HG02973 (cell line): ENCODE data around the gene MXRA8.
A peak's percentile ranks its signal among the peaks of the same experiment; 100 is the strongest.

Source experiments
- ATAC-seq: cut with Tn5 transposase; IDR thresholded peaks from one replicate; pipeline ENCODE4 v1.9.1; 2021; ENCODE audit warnings: moderate library complexity; ENCODE audit not compliant: unreplicated experiment

MXRA8 gene

DNA sequence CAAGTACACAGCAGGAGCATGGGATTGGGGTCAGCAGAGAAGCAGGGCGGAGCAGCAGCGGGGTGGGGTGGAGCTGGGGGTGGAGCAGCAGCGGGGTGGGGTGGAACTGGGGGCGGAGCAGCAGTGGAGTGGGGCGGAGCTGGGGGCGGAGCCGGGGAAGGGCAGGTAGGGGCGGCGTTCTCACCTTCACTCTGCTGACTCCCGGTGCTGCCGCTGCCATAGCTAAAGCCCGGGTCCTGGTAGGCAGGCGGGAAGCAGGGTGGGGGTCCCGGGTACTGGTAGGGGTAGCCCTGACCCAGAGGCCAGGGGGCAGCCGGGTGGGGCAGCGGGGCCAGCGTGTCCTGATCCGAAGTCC lies 20.6 kb downstream of the MXRA8 start:
- no peak for ATAC-seq

DNA sequence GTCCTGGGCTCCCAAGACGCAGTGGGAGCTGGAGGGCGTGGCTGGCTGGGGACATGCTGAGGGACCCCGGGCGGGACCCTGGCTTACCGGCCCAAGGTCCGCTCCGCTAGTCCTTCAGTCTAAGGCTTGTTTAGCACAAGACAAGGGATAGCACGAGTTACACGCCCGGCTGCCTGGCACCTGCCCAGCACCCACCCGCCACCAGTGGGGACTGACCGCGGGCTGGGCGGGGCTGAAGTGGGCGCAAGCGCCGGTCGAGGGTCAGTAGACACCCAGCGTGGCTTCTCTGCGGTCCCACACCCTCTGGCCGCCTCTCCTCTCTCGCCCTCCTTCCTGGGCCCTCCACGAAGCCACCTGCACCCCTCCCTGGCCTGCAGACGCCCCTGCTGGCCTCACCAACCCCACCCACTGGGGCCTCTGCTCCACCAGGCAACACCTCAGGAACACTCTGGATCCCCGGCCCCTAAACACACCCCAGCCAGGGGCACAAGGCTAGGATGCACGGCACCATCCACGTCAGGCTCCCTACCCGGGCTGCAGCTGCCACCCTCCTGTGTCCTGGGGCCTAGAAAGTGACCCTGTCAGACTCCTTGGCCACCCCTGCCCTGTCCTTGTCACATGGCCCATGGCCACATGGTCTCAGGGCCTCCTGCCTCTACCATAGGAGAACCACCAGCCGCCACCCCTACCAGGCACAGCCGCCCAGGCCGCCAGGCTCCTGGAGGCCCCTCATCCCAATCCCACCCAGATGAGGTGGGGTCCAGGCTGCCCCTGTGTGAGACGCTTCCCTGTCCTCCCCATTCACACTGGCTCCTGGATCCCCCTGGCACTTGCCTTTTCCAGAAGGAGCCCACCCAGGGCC lies 21.2 kb downstream of the MXRA8 start:
- no peak for ATAC-seq

DNA sequence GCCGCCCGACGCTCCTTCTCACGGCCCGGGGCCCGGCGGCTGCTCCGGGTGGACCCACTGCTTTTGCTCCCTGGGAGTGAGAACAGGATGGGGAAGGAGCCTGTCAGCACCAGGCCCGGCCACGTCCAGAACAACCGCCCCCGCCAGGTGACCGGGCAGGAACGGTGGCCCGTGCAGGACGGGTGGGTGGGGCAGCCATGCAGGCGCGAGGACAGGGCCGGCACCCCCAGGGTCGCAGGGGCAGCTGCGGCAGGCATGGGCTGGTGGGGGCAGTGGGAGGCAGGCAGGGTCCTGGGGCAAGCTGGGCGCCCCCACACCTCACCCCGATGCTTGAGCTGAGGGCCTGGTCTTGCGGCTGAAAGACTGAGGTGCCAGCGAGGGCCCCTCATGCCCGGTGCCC lies 21.9 kb downstream of the MXRA8 start:
- no peak for ATAC-seq

DNA sequence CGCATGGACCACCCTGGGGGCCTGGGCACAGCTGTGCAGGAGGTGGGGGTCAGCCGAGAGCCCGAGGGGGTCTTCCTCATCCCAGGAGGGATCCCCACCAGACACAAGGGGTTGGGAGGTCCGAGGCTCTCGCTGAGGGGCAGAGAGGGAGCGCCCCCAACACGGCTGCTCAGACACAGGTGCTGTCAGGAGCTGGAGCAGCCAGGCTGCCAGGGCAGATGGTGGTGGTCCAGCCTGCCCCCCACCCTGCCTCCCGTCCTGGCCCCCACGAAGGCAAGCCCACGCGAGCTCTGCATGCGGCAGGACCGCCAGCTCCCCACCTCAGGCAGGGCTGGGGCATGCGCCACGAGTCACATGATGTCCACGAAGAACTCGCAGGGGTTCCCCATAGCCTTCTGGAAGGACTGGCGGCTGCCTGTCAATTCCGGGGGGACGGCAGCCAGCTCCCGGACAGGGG lies 22.5 kb downstream of the MXRA8 start:
- no peak for ATAC-seq

DNA sequence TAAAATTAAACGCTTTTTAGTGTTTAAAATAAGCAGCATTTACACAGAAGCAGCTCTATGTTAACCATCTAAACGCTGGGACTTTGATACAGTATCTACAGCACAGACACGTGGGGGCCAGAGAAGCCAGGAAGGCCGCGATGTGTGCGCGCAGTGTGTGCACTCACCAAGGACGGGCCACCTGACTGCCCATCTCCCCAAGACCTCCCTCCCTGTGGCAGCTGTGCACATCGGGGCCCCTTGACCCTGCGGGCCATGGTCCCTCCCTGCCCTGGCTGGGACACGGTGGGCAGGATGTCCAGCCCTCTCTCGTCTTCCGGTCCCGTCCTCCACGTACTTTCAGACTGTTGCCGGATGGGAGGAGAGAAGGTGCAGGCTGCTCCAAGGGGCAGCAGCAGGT lies 23.1 kb downstream of the MXRA8 start:
- ATAC-seq, result no peak

DNA sequence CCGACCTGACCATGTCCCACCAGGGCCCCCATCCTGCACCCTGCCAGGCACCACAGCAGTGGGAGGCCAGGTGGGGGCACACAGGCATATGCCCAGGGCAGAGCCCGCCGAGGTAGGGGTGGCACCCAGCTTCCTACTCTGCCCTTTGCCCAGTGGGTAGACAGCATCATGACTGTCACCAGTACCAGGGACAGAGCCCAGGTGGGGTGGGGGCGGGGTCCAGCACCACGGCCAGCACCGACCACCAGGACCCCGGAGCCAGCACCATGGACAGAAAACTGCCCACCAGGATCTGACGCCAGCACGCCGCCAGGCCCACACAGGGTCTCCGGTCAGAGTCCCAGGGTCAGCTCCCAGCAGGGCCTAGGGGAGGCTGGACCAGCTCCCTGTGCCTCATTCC lies 23.5 kb downstream of the MXRA8 start:
- no peak for ATAC-seq

DNA sequence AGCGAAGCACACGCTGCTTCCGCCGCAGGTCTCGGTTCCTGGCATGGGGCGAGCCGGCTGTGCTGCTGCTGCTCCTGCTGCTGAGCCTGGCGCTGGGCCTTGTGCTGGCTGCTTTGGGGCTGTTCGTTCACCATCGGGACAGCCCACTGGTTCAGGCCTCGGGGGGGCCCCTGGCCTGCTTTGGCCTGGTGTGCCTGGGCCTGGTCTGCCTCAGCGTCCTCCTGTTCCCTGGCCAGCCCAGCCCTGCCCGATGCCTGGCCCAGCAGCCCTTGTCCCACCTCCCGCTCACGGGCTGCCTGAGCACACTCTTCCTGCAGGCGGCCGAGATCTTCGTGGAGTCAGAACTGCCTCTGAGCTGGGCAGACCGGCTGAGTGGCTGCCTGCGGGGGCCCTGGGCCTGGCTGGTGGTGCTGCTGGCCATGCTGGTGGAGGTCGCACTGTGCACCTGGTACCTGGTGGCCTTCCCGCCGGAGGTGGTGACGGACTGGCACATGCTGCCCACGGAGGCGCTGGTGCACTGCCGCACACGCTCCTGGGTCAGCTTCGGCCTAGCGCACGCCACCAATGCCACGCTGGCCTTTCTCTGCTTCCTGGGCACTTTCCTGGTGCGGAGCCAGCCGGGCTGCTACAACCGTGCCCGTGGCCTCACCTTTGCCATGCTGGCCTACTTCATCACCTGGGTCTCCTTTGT lies 24.7 kb downstream of the MXRA8 start:
- no peak for ATAC-seq

DNA sequence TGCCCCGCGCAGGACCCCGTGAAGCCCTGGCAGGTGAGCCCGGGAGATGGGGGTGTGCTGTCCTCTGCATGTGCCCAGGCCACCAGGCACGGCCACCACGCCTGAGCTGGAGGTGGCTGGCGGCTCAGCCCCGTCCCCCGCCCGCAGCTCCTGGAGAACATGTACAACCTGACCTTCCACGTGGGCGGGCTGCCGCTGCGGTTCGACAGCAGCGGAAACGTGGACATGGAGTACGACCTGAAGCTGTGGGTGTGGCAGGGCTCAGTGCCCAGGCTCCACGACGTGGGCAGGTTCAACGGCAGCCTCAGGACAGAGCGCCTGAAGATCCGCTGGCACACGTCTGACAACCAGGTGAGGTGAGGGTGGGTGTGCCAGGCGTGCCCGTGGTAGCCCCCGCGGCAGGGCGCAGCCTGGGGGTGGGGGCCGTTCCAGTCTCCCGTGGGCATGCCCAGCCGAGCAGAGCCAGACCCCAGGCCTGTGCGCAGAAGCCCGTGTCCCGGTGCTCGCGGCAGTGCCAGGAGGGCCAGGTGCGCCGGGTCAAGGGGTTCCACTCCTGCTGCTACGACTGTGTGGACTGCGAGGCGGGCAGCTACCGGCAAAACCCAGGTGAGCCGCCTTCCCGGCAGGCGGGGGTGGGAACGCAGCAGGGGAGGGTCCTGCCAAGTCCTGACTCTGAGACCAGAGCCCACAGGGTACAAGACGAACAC lies 25.4 kb downstream of the MXRA8 start:
- ATAC-seq, result no peak

DNA sequence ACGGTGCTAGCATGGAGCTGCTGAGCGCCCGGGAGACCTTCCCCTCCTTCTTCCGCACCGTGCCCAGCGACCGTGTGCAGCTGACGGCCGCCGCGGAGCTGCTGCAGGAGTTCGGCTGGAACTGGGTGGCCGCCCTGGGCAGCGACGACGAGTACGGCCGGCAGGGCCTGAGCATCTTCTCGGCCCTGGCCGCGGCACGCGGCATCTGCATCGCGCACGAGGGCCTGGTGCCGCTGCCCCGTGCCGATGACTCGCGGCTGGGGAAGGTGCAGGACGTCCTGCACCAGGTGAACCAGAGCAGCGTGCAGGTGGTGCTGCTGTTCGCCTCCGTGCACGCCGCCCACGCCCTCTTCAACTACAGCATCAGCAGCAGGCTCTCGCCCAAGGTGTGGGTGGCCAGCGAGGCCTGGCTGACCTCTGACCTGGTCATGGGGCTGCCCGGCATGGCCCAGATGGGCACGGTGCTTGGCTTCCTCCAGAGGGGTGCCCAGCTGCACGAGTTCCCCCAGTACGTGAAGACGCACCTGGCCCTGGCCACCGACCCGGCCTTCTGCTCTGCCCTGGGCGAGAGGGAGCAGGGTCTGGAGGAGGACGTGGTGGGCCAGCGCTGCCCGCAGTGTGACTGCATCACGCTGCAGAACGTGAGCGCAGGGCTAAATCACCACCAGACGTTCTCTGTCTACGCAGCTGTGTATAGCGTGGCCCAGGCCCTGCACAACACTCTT lies 26.2 kb downstream of the MXRA8 start:
- no peak for ATAC-seq

DNA sequence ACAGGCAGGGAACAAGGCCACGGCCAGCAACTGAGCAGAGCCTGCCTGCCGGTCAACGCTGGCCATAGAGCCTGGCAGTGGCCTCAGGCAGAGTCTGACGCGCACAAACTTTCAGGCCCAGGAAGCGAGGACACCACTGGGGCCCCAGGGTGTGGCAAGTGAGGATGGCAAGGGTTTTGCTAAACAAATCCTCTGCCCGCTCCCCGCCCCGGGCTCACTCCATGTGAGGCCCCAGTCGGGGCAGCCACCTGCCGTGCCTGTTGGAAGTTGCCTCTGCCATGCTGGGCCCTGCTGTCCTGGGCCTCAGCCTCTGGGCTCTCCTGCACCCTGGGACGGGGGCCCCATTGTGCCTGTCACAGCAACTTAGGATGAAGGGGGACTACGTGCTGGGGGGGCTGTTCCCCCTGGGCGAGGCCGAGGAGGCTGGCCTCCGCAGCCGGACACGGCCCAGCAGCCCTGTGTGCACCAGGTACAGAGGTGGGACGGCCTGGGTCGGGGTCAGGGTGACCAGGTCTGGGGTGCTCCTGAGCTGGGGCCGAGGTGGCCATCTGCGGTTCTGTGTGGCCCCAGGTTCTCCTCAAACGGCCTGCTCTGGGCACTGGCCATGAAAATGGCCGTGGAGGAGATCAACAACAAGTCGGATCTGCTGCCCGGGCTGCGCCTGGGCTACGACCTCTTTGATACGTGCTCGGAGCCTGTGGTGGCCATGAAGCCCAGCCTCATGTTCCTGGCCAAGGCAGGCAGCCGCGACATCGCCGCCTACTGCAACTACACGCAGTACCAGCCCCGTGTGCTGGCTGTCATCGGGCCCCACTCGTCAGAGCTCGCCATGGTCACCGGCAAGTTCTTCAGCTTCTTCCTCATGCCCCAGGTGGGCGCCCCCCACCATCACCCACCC lies 27.0 kb downstream of the MXRA8 start, which contains the start of gene TAS1R3:
Gene TAS1R3 (plus strand): TSS at position 213 of the 898 bp plus-strand sequence. CDS start 66 bp downstream, at position 279.
- ATAC-seq, result no peak

DNA sequence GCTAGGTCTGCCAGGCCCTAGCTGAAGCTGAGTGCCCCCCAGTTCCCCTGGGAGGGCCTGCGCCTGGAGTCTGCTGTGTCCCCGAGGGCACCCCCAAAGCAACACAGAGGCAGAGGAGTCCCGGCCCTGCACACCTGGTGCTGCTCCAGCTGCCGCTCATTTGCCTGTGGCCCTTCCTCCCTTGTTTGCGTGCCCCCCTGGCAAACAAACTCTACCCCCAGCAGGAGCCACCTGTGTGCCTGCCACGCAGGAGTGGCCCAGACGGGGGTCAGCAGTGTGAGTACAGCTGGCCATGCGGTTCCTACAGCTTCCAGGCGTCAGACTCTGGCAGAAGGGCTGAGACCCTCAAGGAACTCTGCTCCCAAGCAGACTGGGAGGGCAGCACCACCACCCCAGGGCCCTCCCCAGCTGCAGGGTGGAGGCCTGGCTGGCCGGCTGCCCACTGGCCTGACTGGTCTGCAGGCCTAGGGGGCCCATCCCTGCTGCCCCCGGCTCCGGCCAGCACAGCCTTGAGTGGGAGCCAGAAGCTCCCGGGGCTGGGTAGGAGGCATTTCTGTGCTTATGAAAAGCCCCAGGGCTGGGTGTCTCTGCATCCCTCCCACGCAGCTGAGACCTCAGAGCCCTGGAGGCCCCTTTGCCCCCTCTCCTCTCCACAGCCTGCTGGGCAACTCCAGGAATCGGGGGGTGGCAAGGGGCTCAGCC lies 27.8 kb downstream of the MXRA8 start:
- ATAC-seq, result no peak

DNA sequence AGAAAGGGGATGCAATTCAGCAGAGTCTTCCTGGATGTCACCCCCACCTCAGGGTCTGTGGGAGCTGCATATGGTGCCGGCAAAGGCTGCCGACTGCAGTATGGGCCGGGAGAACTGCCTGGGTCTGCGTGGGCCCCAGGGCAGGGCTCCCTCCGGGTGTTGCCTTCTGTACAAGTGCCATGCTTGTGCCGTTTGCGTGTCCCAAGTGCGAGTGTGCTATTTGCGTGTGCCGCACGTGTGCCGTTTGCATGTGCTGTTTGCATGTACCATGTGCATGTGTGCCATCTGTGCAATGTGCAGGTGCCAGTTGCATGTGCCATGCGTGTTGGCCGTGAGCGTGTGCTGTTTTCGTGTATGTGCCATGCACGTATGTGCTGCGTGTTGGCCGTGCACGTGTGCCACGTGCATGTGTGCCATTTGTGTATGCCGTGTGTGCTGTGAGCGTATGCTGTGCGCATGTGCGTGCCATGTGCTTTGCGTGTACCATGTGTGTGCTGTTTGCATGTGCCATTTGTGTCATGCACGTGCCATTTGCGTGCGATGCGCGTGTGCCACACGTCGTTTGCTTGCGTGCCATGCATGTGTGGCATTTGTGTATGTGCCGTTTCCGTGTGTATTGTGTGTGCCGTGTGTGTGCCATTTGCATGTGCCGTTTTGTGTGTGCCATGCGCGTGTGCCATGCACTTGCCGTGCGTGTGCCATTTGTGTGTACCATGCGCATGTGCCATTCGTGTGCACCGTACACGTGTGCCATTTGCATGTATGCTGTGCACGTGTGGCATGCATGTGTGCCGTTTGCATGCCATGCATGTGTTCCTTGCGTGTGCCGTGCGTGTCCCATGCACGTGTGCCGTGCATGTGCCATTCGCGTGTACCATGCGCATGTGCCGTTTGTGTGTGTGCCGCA lies 28.8 kb downstream of the MXRA8 start:
- ATAC-seq, result no peak

DNA sequence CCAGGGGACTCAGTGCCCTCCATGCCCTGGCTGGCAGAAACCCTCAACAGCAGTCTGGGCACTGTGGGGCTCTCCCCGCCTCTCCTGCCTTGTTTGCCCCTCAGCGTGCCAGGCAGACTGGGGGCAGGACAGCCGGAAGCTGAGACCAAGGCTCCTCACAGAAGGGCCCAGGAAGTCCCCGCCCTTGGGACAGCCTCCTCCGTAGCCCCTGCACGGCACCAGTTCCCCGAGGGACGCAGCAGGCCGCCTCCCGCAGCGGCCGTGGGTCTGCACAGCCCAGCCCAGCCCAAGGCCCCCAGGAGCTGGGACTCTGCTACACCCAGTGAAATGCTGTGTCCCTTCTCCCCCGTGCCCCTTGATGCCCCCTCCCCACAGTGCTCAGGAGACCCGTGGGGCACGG lies 30.1 kb downstream of the MXRA8 start:
- ATAC-seq, result no peak

DNA sequence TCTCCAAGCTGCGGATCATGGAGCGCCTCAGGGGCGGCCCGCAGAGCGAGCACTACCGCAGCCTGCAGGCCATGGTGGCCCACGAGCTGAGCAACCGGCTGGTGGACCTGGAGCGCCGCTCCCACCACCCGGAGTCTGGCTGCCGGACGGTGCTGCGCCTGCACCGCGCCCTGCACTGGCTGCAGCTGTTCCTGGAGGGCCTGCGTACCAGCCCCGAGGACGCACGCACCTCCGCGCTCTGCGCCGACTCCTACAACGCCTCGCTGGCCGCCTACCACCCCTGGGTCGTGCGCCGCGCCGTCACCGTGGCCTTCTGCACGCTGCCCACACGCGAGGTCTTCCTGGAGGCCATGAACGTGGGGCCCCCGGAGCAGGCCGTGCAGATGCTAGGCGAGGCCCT lies 31.1 kb downstream of the MXRA8 start:
- ATAC-seq, result no peak

DNA sequence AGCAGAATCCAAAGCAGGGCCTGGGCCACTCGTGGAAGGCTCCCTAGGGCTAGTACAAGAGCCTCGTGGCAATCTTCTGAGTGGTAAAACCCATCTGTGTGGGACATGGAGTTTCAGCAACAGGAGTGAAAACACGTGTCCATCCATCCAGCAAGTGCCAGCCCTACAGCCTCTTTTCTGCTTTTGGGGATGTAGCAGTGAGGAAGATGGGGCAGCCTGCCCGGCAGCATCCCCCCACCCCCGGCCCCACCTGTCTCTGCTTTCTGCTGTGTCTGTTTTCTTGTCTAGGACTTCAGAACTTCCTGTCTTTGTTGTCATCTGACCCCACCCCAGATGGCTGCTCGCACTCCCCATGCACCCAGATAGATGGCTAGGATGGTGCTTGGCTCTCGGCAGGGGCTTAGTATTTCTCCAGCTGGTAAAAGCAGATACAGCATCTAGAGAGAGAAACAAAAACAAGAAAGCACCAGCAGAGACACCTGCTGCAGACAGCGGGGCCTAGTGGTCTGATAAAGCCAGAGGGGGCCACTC lies 32.2 kb downstream of the MXRA8 start:
- no peak for ATAC-seq

DNA sequence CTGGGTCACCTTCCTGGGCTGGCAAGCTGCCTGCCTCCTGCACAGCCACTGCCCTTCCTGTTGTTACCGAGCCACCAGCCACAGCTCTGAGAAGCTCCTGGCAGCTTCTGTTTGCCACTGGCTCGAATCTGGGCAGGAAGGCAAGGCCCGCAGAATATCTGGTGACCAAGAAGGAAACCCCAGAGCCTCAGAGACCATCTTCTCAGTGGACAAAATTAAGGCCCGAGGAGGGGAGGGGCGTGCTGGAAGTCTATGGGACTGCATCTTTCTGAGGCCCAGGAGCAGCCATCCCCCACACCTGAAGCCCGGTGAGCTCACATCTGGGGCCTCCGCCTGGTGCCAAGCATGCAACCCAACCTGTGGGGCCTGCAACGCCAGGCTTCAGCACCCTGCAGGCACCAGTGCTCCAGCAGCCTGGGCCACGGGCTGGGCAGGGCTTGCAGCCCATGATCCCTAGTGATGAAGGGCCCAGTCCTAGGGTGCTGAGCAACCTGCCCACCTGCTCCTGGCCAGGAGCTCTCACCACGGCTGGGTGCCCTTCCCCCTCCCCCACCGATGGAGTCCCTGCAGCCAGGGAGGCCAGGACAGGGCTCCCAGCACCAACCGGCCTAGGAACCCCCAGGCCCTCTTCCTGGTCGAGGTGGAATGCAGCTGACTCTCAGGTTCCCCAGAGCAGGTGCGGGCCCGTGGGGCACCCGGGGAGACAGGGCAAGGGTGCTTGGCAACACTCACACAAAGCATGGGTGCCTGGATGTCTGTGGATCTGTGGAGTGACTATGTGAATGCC lies 32.9 kb downstream of the MXRA8 start:
- no peak for ATAC-seq

DNA sequence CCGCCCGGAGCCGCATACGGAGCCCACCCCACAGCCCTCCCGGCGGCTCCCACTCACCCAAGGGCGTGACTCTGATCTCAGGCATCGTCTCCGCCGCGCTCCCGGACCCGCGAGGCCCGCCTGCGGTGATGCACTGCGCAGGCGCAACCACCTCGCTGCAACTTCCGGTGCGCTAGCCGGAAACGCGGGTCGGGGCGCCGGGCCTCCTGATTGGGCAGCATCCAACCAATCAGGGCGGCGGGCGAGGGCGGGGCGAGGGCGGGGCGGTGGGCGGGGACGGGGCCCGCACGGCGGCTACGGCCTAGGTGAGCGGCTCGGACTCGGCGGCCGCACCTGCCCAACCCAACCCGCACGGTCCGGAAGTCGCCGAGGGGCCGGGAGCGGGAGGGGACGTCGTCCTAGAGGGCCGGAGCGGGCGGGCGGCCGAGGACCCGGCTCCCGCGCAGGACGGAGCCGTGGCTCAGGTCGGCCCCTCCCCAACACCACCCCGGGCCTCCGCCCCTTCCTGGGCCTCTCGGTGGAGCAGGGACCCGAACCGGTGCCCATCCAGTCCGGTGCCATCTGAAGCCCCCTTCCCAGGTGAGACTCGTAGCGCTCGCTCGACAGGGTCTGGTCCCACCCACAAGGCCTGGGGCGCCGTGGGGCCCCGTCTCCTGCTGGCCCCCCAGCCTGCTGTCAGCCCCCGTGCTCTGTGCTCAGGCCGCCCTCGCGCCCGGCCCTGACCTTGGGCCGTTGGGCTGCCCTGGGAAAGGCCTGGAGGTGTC lies 33.6 kb downstream of the MXRA8 start, which contains the start of the genes CPTP and INTS11:
Gene CPTP (plus strand): TSS at position 279 of the 764 bp plus-strand sequence. CDS start 2,109 bp downstream, outside the sequence.
Gene INTS11 (minus strand): TSS at position 137 of the 764 bp plus-strand sequence. CDS start 52 bp downstream, at position 85.
- ATAC-seq, result peak; percentile 58
